Panc1 (cell line): Measurements from ENCODE around the gene COPS7A. TPM values are rescaled to one million over a fixed set of nuclear protein-coding genes. Genes with fewer than 3 reads are reported as not detected.

Source experiments
- ATAC-seq: fragments of 200-7000 bp; cut with Tn5 transposase; 2 replicates; pipeline ENCODE4 v1.9.1; 2020; ENCODE audit warnings: mild to moderate bottlenecking, moderate library complexity
- BruUV-seq: library from RNA; stranded (reverse); fragments of 400-500 nt; replicated peaks from 2 replicates; lab custom pipeline; 2021; lab: Mats Ljungman, UMichigan
- CTCF ChIA-PET: fragments of 300-600 bp; sonication (Branson Sonifier 250); formaldehyde crosslinking; loops from one replicate; lab custom pipeline; 2022; ENCODE audit warnings: antibody characterized with exemption; lab: Charles Lee
- POLR2A ChIA-PET: fragments of 300-600 bp; sonication (Branson Sonifier 250); formaldehyde crosslinking; loops from one replicate; lab custom pipeline; 2022; ENCODE audit warnings: antibody characterized with exemption; lab: Charles Lee
- DNase-seq: peaks from one replicate; pipeline ENCODE4 v3.0.0-alpha.2; 2010; ENCODE audit warnings: low read depth, low spot score
- H3K27ac ChIP-seq: 2 replicates; pipeline ENCODE4 v1.5.1; 2011; ENCODE audit warnings: mild to moderate bottlenecking, low read length, inconsistent platforms
- H3K27me3 ChIP-seq: fragments of 200-500 bp; sonication (Bioruptor generic); 2 replicates; pipeline ENCODE4 v1.6.0; 2014; ENCODE audit warnings: low read length, inconsistent platforms; ENCODE audit not compliant: control insufficient read depth, insufficient read depth
- H3K36me3 ChIP-seq: fragments of 200-500 bp; sonication (Bioruptor generic); 2 replicates; pipeline ENCODE4 v1.5.1; 2014; ENCODE audit warnings: inconsistent platforms, mild to moderate bottlenecking, low read length, moderate library complexity; ENCODE audit not compliant: control insufficient read depth, insufficient read depth
- H3K4me1 ChIP-seq: 2 replicates; pipeline ENCODE4 v1.5.1; 2011; ENCODE audit warnings: inconsistent platforms, mild to moderate bottlenecking, low read length, moderate library complexity; ENCODE audit not compliant: control insufficient read depth, insufficient read depth
- H3K4me3 ChIP-seq, 2 experiments: 2 replicates each; pipeline ENCODE4 v1.5.1; 2011 to 2012; ENCODE audit warnings: low read depth in 2 of 2, low read length in 2 of 2, mild to moderate bottlenecking in 2 of 2, inconsistent platforms in 1 of 2, moderate library complexity in 1 of 2
- H3K9me3 ChIP-seq: fragments of 200-500 bp; sonication (Bioruptor generic); 2 replicates; pipeline ENCODE4 v1.5.1; 2014; ENCODE audit warnings: low read depth, mild to moderate bottlenecking, inconsistent platforms, low read length, moderate library complexity; ENCODE audit not compliant: control insufficient read depth, insufficient read depth
- POLR2AphosphoS5 ChIP-seq: IDR thresholded peaks from 2 replicates; pipeline ENCODE4 v1.6.1; 2012; ENCODE audit warnings: mild to moderate bottlenecking, low read depth, low read length, moderate library complexity
- REST ChIP-seq, 2 experiments: IDR thresholded peaks; 2 replicates each; pipeline ENCODE4 v1.6.1; 2011 to 2012; ENCODE audit warnings: low read depth in 2 of 2, control low read depth in 1 of 2, low read length in 1 of 2, mild to moderate bottlenecking in 1 of 2, moderate library complexity in 1 of 2; ENCODE audit not compliant: insufficient read depth in 1 of 2
- SIN3A ChIP-seq: IDR thresholded peaks from 2 replicates; pipeline ENCODE4 v1.6.1; 2012; ENCODE audit warnings: low read depth, mild to moderate bottlenecking, low read length, moderate library complexity, borderline replicate concordance; ENCODE audit not compliant: insufficient read depth
- TCF7L2 ChIP-seq: IDR thresholded peaks from 2 replicates; pipeline ENCODE4 v1.6.1; 2011; ENCODE audit warnings: mild to moderate bottlenecking, low read depth, low read length, inconsistent platforms
- in situ Hi-C: cut with HindIII; loops from 2 replicates; pipeline ENCODE4 v1.10.0; 2016; ENCODE audit warnings: low sequenced_read_pairs, low pct_unique_long_range_greater_than_20kb
- intact Hi-C: fragments of 100-400 bp; cut with micrococcal nuclease; formaldehyde crosslinking; loops from one replicate; pipeline ENCODE4 v1.10.0; 2022; ENCODE audit not compliant: unreplicated experiment
- total RNA-seq: library from RNA; stranded (reverse); gene quantifications from one replicate; pipeline ENCODE4 v1.2.1, GENCODE V29; 2021; ENCODE audit not compliant: unreplicated experiment
- TF ChIP-seq, protein P1 (sequence below): fragments of 450-650 bp; IDR thresholded peaks from 2 replicates; pipeline ENCODE4 v1.5.1; 2017; ENCODE audit warnings: mild to moderate bottlenecking

Gene COPS7A
- total RNA-seq, 1 experiment from 2014 or later: 37.5 TPM

- Histone ChIP-seq H3K27ac (peak overlapping the region; percentile 75), H3K4me1 (peaks cover 42% of the 10 kb centered on the region), H3K9me3 (no peaks in the 10 kb centered on the region), H3K4me3 (peak overlapping the region; percentile 90 to 91), H3K27me3 (no peaks in the 10 kb centered on the region), H3K36me3 (peaks cover 2% of the 10 kb centered on the region)
- BruUV-seq: no TSS peak
- ChIA-PET POLR2A (interaction anchor here (0.6 kb wide), 1 partner anchor 143 kb away, joined by 4 read pairs; no protein-coding TSS in a partner anchor), CTCF (no interaction called here)
- TF ChIP-seq TCF7L2 (no peak), REST (IDR thresholded peaks at IDR 0.05; ENCODE audit: insufficient read depth in 1 of 2, low read depth in 2 of 2, low read length in 1 of 2) (no peak), SIN3A (no peak), POLR2AphosphoS5 (no peak)
- TF ChIP-seq, protein P1, sequence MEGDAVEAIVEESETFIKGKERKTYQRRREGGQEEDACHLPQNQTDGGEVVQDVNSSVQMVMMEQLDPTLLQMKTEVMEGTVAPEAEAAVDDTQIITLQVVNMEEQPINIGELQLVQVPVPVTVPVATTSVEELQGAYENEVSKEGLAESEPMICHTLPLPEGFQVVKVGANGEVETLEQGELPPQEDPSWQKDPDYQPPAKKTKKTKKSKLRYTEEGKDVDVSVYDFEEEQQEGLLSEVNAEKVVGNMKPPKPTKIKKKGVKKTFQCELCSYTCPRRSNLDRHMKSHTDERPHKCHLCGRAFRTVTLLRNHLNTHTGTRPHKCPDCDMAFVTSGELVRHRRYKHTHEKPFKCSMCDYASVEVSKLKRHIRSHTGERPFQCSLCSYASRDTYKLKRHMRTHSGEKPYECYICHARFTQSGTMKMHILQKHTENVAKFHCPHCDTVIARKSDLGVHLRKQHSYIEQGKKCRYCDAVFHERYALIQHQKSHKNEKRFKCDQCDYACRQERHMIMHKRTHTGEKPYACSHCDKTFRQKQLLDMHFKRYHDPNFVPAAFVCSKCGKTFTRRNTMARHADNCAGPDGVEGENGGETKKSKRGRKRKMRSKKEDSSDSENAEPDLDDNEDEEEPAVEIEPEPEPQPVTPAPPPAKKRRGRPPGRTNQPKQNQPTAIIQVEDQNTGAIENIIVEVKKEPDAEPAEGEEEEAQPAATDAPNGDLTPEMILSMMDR: no peak
- in situ Hi-C loops (no loop called here), intact Hi-C loops (no loop called here)
- no peak for DNase-seq
- no peak for ATAC-seq
Observed at GRCh38 chr12:6768437-6768914, 44.6 kb downstream of the COPS7A start.

DNA sequence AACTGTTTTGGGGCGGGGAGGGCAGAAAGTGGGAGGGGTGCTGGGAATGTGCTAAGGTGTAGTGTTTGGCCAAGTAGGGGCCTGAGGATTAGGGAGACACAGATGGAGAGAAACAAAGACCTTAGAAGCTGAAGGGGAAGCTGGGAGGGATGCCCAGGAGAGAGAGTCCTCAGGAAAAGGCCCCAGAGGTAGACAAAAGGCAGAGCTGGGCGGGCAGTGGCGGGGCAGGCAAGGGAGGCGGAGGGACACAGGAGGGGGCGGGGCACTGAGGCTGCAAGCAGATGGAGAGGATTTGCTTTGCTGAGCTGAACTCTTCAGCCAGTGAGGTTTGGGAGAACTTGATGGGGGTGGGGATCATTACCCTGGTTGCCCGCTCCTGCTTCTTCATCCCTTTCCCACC is 45.1 kb downstream of the COPS7A start:
- intact Hi-C loops: no loop called here
- TF ChIP-seq, protein P1: no peak
- TF ChIP-seq REST (IDR thresholded peaks at IDR 0.05; ENCODE audit: insufficient read depth in 1 of 2, low read depth in 2 of 2, low read length in 1 of 2): no peak
- TF ChIP-seq SIN3A: no peak
- no peak for TF ChIP-seq POLR2AphosphoS5
- no peak for TF ChIP-seq TCF7L2
- H3K27ac ChIP-seq: peak overlapping the region; percentile 75; the same call in 1 of the 2 replicates
- ChIA-PET POLR2A (interaction anchor here (0.6 kb wide), 1 partner anchor 12 kb away, joined by 3 read pairs; no protein-coding TSS in a partner anchor), CTCF (interaction anchor here (0.7 kb wide), 1 partner anchor 15 kb away, joined by 3 read pairs; no protein-coding TSS in a partner anchor)
- H3K27me3 ChIP-seq: no peaks in the 10 kb centered on the region
- no TSS peak for BruUV-seq
- peak overlapping the region; percentile 90 to 91 for H3K4me3 ChIP-seq
- peaks cover 2% of the 10 kb centered on the region for H3K36me3 ChIP-seq
- no peak for ATAC-seq
- in situ Hi-C loops: no loop called here
- no peak for DNase-seq
- peaks cover 38% of the 10 kb centered on the region for H3K4me1 ChIP-seq
- no peaks in the 10 kb centered on the region for H3K9me3 ChIP-seq
